H4 (cell line): ENCODE results near the gene AARSD1. TPM values are rescaled to one million over a fixed set of nuclear protein-coding genes. Genes with fewer than 3 reads are reported as not detected.
A peak's percentile ranks its signal among the peaks of the same experiment; 100 is the strongest.
"Not testable (repeated sequence)": the region's sequence is repeated elsewhere in the genome, so short reads cannot be mapped to it uniquely, and the experiment has no call there.

ENCODE experiments used
- DNase-seq: peaks from one replicate; pipeline ENCODE4 v3.0.0-alpha.2; 2015; ENCODE audit warnings: low spot score
- total RNA-seq: library from RNA; depleted of rRNA; stranded (reverse); fragments of >200 nt; shearing (Covaris generic); gene quantifications from 2 replicates; pipeline ENCODE4 v1.2.3, GENCODE V29; 2014; rRNA removed

The AARSD1 gene, protein sequence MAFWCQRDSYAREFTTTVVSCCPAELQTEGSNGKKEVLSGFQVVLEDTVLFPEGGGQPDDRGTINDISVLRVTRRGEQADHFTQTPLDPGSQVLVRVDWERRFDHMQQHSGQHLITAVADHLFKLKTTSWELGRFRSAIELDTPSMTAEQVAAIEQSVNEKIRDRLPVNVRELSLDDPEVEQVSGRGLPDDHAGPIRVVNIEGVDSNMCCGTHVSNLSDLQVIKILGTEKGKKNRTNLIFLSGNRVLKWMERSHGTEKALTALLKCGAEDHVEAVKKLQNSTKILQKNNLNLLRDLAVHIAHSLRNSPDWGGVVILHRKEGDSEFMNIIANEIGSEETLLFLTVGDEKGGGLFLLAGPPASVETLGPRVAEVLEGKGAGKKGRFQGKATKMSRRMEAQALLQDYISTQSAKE
- total RNA-seq = 23.7 and 27.2 TPM in 2 replicates

DNA sequence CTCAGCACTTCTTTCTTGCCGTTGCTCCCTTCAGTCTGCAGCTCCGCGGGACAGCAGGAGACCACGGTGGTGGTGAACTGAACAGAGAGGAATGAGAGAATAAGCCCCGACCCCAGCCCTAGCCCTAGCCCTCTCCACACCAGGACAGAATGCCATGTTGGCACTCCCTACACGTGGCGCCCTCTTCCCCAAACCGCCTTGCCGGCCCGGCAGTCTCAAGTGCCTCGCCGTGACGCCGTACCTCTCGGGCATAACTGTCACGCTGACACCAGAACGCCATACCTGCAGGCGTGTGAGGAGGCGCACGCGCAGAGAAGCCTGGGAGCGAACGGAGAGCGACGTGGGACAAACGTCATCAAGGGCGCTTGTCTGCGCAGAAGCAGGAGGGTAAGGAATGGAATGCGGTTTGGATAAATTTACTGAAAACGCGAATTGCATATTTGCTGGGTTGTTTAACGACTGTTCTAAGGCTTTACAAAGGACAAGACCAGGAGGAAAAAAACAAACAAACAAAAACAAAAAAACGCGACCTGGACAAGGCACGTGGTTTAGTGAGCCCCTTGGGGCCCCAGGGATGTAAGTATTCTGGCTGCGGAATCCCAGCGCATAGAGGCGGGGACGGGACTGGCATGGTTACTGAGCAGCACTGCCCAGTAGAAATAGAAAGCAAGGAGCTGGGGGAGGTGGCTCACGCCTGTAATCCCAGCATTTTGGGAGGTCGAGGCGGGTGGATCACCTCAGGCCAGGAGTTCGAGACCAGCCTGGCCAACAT lies at the start of gene AARSD1:
AARSD1 (minus strand) TSS at position 294 of the 772 bp plus-strand sequence; CDS start at position 280, 14 bp downstream.
- DNase-seq = peak; percentile 92

DNA sequence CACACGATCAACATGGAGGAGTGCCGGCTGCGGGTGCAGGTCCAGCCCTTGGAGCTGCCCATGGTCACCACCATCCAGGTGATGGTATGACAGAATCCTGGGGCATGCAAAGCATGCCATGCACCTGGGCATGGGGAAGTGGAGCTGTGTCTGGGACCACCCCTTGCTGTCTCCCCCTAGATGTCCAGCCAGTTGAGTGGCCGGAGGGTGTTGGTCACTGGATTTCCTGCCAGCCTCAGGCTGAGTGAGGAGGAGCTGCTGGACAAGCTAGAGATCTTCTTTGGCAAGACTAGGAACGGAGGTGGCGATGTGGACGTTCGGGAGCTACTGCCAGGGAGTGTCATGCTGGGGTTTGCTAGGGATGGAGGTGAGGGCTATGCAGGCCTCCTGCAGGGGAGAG lies 49.0 kb upstream of the AARSD1 start:
- DNase-seq = no peak

DNA sequence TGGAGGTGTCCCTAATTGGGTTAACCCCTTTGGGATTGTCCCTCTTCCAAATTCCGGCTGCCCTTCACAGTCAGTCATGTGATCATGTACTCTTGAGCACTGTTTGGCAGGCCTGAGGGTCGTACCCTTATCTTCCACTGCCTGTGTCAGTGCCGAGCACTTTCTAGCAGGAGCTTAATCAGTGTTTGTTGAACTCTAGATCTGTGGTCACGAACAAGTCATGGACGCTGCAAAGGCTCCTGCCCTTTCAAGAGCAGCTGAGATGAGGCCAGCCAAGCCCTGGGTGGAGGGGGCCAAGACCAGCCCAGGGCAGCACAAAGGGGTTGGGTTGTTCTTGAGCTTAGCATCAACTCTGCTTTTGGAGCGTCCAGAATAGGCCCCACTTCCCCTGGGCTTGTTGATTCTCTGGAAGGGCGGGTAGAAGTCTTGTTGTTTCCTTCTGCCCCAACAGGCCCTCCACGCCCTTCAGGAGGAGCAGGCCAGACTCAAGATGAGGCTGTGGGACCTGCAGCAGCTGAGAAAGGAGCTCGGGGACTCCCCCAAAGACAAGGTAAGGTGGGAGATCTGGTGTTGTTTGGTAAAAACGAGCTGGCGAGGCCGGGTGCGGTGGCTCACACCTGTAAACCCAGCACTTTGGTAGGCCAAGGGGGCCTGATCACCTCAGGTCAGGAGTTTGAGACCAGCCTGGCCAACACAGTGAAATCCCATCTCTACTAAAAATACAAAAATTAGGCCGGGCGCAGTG lies 47.6 kb upstream of the AARSD1 start:
- DNase-seq = no peak

DNA sequence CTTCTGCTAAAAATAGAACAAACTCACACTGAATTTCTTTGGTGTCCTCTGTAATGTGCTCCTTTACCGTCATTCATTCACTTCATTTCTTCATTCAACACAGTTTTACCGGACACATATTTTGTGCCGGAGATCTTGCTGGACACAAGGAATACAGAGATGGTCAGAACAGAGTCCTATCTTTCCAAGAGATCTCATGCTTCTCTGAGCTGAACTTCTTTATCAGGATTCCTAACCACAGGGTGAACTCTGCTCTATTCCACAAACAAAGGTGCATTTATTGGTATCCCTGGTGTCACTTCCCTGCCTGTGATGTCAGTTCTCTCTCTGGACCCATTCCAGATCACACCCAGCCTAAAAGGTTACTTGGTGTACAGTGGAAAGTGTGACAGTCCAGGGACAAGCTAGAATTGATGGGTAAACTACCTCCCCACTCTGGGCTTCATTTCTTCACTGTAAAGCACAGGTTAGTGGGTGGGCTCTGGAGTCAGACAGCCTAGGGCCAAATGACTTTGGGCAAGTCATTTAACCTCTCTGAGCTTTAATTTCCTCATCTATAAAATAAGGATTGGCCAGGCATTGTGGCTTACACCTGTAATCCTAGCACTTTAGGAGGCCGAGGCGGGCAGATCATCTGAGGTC lies 46.5 kb upstream of the AARSD1 start:
- no peak for DNase-seq

DNA sequence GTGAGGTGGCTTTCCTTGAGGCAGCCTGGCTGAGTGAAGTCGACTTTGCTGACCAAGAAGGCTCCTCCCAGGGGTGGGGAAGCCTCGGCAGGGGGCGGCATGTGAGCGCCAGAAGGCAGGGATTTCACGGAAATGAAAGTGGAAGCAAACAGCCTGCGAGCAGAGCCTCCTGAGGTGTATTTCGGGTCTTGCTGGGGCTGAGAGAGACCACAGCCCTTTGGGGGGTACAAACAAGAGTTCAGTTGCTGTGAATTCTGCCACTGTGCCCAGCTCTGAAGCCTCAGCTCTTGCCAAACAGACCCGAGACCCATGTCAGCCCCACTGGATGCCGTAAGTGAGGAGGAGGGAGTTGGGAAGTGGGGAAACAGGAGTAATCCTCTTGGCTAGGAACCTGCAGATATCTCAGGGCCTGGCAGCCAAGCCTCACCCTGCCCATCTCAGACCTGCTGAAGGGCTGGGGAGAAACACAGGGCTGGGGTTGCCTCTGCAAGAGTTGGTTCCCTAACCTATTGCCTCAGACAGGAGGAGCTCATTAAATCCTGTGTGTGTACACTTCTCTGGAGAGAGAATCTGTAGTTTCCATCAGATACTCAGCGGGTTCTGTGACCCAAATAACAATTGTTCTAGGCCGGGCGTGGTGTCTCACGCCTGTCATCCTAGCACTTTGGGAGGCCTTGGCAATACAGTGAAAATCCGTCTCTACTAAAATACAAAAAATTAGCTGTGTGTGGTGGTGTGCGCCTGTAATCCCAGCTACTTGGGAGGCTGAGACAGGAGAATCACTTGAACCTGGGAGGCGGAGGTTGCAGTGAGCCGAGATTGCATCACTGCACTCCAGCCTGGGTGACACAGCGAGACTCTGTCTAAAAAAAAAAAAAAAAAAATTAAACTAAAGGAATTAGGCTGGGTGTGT lies 42.6 kb upstream of the AARSD1 start, which contains the start of gene IFI35:
IFI35 (plus strand) TSS at position 146 of the 913 bp plus-strand sequence; CDS start at position 310, 164 bp downstream.
- DNase-seq = peak; percentile 87

DNA sequence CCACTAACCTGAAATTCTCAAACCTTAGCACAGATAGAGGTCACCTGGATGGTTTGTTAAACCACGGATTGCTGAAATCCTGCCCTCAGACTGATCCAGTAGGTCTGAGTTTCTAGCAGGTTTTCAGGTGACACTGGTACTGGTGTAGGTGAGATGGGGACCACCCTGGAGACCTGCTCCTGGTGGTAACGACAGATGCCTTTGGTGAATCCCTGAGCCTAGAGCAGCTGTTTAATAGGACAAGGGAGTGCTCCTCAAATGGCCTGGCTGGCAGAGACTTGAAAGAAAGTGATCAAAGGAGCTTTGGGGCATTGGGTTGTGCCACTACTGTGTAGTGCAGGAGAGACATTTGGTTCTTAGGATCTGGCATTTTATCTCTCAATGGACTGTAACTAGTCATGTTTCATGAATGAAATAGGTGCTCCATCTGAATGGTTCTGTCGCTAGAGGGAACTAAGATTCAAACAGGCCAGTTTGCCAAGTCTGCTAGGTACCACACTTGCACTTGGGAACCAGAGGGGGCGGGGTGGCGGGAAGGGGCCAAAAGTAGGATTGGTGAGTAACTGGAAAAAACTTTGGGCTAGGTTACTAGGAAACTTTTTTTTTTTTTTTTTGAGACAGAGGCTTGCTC lies 39.4 kb upstream of the AARSD1 start:
- DNase-seq = peak; percentile 73

DNA sequence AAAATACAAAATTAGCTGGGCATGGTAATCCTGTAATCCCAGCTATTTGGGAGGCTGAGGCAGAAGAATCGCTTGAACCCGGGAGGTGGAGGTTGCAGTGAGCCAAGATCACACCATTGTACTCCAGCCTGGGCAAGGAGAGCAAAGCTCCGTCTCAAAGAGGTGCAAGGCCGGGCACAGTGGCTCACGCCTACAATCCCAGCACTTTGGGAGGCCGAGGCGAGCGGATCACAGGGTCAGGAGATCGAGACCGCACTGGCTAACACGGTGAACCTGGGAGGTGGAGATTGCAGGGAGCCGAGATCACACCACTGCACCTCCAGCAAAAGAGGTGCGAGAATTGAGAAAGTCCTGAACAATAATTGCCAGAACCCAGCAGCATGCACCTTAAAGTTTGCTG lies 36.6 kb upstream of the AARSD1 start:
- DNase-seq = not testable (repeated sequence)

DNA sequence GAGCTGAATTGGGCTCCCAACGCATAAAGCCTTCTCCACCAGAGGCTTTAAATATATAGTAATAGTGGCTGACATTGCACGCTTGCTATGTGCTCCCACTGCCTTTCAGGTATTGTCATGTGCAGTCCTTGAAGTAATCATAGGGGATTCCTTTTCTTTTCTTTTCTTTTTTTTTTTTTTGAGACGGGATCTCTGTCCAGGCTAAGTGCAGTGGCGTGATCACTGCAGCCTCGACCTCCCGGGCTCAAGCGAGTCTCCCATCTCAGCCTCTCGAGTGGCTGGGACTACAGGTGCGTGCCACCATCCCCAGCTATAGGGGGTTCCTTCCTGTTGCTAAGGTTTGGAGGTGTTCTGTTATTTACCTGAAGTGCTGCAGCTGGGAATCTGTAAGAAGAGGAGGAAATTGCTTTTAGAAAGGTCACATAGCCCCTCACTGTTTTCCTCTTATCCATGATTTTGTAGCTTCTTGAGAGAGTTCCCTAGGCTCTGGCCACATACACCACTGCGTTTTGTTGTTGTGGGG lies 34.8 kb upstream of the AARSD1 start:
- no peak for DNase-seq

DNA sequence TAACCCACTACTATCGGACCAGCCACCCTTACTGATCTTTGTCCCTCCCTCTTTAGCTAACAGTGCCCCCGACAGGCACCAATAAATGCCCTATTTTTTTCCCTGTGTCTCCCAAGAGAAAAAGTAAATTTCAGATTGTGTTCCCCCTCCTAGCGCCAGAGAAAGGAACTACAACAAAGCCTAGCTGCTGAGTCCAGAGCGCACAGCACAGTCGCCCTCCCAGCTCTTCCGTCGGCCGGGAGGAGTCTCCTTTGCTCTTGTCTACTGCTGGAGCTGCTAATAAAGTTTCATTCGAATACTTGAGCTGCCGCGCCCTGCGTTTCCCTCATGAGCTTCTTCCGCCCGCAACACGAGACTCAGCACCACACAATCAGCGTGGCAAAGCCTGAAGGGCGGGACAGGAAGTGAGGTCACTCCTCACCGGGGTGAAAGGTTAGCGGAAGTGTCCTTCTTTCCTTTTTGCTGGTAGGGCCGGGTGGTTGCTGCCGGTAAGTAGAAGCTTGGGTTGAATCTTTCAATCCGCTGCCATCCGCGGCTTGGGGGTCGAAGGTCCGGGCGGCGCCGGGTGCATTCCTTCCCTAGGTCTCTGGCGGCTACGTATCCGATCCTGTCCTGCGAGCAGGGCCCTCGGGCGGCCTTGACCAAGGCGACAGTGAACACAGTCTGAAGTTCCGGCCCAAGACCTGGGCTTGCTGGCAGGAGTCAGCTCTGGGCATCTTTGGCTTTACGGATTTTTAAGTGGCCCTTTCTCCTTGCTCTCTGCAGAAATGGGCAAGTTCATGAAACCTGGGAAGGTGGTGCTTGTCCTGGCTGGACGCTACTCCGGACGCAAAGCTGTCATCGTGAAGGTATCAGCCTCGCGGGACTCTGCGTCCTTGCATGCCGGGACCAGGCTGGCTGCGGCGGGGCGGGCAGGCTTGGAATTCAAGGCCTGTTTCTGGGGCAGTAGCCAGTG lies 34.0 kb upstream of the AARSD1 start, which contains the start of gene RPL27:
RPL27 (plus strand) TSS at position 436 of the 955 bp plus-strand sequence; CDS start at position 768, 332 bp downstream.
- peak; percentile 100 for DNase-seq

DNA sequence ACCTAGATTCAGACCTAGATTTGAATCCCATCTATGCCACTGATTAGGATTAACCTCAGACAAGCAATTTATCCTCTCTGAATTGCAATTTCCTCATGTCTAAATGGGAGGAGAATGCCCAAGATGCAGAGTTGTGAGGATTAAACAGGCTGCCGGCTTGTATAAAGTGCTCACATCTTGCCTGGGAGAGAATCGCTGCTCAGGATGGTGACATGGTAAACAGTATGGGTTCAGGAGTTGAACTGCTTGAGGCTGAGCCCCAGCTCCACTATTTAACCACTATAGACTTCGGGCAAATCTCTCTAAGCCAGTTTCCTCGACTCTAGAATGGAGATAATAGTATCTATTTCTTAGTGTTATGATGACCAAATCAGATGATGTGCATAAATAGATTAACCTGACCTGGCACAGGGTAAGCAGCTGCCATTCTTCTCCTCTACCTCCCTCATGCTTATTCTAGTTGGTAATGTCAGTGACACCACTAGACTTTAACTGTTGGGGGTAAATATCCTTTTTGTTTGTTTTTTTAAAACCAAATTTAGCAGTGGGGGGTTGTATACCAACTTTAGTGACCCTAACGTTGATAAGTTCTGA lies 33.2 kb upstream of the AARSD1 start:
- no peak for DNase-seq

DNA sequence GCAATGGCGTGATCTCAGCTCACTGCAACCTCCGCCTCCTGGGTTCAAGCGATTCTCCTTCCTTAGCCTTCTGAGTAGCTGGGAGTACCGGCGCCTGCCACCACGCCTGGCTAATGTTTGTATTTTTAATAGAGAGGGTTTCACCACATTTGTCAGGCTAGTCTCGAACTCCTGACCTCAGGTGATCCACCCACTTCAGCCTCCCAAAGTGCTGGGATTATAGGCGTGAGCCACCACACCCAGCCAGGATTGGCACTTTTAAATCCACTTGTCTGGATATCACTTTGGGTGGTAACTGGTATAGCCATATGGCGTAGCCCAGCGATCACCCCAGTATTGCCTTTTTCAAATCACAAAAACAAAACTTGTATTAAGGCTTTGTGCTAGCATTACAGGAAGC lies 29.7 kb upstream of the AARSD1 start:
- DNase-seq = not testable (repeated sequence)

DNA sequence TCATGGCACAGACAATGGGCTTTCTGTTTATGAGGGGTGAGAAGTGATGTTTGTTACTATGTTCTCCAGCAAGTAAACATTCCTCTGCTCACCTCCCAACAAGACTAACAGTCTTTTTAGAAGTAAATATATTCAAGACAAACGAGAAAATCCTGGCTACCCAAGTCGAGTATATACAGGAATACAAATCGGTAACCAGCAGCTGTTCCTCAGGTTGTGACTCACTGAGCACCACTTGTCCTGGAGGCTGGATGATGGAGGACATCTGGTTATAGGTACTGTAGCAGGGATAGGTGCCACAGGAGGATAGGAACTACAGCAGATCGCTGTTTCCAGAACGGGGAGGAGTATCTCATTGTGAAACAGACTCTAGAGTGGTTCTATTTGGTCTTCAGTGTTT lies 28.6 kb upstream of the AARSD1 start:
- DNase-seq = no peak

DNA sequence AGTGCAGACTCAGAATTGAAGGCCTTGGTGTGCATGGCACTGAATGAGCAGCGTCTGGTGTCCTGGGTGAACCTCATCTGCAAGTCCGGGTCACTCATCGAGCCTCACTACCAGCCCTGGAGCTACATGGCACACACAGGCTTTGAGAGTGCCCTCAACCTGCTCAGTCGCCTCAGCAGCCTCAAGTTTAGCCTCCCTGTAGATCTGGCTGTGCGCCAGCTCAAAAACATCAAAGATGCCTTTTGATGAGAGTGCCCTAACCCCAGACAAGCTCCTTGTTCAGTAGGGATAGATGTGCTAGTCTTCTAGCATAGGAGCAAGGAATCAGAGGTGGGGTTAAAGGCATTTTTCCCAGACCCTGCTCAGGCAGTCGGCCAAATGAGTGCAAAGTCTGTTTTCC lies 27.2 kb upstream of the AARSD1 start:
- no peak for DNase-seq

DNA sequence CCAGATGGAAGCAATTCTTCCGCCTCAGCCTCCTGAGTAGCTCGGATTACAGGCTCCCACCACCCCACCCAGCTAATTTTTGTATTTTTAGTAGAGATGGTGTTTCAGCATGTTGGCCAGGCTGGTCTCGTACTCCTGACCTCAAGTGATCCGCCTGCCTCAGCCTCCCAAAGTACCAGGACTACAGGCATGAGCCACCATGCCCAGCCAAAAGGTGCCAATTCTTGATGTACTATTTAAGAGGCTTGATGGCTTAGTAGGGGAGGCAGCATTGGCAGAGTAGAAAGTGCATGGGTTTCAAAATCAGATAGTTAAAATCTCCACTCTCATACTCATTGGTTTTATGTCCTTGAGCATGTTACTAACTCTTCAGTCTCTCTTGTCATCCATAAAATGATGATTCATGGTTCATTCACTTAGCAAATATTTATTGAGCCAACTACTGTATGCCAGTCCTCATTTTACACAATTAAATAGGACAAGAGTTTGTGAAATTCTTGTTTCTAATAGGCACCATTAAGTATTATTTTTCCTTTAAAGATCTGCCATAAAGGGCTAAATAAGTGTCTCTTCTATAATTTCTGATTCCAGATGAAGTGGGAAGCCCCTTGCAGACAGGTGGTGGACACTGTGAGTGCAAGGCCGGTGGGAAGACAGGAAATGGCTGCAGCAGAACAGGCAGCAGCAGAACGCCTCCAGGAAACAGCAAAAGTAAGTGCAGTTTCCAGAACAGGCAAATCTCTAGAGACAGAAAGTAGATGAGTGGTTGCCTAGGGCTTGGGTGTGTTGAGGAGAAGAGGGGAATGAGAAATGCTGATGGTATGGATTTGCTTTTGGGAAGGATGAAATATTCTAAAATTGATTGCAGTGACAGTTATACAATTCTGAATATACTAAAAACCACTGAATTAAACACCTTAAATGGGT lies 25.7 kb upstream of the AARSD1 start:
- DNase-seq = no peak

DNA sequence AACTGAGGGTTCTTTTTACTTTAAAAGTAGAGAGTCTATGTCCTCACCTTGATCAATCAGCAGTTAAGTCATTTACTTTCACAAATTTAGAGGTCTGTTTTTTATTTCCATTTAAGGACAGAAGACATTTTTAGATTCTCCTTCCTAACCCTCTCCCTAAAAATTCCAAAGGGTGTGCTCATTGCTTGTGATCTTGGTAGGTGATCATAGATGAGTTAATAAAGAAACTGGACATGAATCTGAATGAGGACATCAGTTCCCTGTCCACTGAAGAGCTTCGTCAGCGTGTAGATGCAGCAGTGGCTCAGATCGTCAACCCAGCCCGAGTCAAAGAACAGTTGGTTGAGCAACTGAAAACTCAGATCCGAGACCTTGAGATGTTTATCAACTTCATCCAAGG lies 24.9 kb upstream of the AARSD1 start:
- DNase-seq = no peak

DNA sequence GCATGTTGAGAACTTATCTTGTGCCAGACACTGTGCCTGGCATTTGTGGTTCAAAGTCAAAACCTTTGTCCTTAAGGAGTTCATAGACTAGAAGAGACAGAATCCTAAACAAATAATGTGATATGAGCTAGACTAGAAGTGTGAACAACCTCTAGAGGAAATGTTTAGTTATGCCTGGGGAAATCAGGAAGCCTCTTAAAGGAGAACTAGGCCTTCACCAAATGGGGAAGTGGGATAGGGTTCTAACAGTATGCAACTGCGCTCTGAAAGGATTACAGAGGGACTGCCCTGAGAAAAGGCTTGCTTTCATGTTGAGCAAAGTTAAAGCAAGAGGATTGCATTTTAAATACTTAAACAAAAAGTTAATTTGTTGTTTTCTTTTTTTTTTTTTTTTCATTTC lies 21.0 kb upstream of the AARSD1 start:
- DNase-seq = no peak

DNA sequence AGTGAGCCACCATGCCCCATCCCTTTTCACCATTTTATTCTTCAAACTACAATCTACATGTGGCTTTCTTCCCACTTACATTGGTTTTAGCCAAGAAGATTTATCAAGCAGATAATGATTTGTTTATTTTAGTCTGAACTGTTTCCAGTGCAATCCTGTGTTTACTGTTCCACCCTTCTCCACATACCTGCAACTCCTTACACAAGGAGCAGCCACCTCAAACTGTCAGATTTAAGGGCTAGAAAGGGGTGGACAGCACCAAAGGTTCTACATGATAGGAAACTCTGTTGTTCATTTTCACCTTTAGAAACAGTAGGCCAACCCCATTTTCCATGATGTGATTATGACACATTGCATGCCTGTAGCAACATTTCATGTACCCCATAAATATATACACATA lies 18.0 kb upstream of the AARSD1 start:
- no peak for DNase-seq
